IPS-18a (cell line): ENCODE measurements around the gene FCN1.

Source experiments
- H3K27ac ChIP-seq: one replicate; pipeline ENCODE4 v1.5.1; 2013; ENCODE audit warnings: low read length
- H3K27me3 ChIP-seq: one replicate; pipeline ENCODE4 v1.6.1; 2013; ENCODE audit warnings: mild to moderate bottlenecking, low read length; ENCODE audit not compliant: control insufficient read depth, insufficient read depth
- H3K36me3 ChIP-seq: one replicate; pipeline ENCODE4 v1.6.1; 2013; ENCODE audit warnings: low read depth, low read length; ENCODE audit not compliant: control insufficient read depth
- H3K4me1 ChIP-seq: one replicate; pipeline ENCODE4 v1.6.1; 2013; ENCODE audit warnings: low read depth, low read length; ENCODE audit not compliant: control insufficient read depth
- H3K4me3 ChIP-seq: one replicate; pipeline ENCODE4 v1.5.1; 2013; ENCODE audit warnings: low read length
- H3K9ac ChIP-seq: one replicate; pipeline ENCODE4 v1.6.1; 2013; ENCODE audit warnings: mild to moderate bottlenecking, low read length, moderate library complexity
- H3K9me3 ChIP-seq: one replicate; pipeline ENCODE4 v1.6.1; 2013; ENCODE audit warnings: low read depth, low read length; ENCODE audit not compliant: control insufficient read depth

The FCN1 gene

DNA sequence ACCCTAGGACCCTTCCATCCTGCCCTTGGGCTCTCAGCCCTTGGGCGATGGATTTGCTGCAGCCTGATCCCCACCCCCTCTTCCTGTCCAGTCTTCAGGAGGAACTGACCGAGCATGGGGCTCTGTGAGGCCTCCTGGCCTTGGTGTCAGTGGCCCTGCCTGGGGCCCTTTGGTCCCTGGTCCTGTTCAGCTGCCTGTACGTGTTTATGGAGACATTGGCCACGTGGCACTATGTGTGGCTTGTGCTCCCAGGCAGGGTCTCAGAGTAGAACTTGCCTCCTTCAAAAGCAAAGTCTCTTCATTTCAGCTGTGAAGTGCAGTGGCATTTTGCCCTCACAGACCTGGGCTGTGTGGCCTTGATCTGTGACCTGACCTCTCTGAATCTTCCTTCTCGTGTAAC, 26.0 kb downstream of the FCN1 start:
- no peaks in the 10 kb centered on the region for H3K27me3 ChIP-seq
- H3K4me3 ChIP-seq: no peak overlapping the region
- H3K9me3 ChIP-seq: no peaks in the 10 kb centered on the region
- H3K36me3 ChIP-seq: no peaks in the 10 kb centered on the region
- H3K9ac ChIP-seq: no peak overlapping the region
- no peaks in the 10 kb centered on the region for H3K4me1 ChIP-seq
- no peak overlapping the region for H3K27ac ChIP-seq

DNA sequence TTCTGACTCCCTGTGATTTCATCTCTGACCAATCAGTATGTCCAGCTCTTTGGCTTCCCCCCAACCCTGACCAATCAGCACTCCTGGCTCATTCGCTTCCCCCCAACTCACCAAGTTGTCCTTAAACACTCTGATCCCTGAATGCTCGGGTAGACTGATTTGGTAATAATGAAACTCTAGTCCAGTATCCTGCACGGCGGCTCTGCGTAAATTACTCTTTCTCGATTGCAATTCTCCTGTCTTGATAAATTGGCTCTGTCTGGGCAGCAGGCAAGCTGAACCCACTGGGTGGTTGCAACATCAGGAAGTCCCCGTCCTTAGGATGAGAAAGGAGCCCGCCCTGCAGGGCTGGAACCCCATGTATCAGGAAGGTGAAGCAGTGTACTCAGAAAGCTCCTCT, 26.7 kb downstream of the FCN1 start:
- Histone ChIP-seq H3K27me3 (no peaks in the 10 kb centered on the region), H3K27ac (no peak overlapping the region), H3K9ac (no peak overlapping the region), H3K9me3 (no peaks in the 10 kb centered on the region), H3K36me3 (no peaks in the 10 kb centered on the region), H3K4me1 (no peaks in the 10 kb centered on the region), H3K4me3 (no peak overlapping the region)

DNA sequence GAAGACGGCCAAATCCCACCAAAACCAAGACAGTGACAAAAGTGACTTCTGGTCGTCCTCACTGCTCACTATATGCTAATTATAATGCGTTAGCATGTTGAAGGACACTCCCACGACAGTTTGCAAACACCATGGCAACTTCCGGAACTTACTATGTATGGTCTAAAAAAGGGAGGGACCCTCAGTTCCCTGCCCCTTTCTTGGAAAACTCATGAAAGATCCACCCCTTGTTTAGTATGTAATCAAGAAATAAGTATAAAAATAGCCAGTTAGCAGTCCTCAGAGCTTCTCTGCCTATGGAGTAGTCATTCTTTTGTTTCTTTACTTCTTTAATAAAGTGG, 27.6 kb downstream of the FCN1 start:
- Histone ChIP-seq H3K36me3 (no peaks in the 10 kb centered on the region), H3K4me3 (no peak overlapping the region), H3K27me3 (no peaks in the 10 kb centered on the region), H3K9ac (no peak overlapping the region), H3K27ac (no peak overlapping the region), H3K4me1 (no peaks in the 10 kb centered on the region), H3K9me3 (no peaks in the 10 kb centered on the region)

DNA sequence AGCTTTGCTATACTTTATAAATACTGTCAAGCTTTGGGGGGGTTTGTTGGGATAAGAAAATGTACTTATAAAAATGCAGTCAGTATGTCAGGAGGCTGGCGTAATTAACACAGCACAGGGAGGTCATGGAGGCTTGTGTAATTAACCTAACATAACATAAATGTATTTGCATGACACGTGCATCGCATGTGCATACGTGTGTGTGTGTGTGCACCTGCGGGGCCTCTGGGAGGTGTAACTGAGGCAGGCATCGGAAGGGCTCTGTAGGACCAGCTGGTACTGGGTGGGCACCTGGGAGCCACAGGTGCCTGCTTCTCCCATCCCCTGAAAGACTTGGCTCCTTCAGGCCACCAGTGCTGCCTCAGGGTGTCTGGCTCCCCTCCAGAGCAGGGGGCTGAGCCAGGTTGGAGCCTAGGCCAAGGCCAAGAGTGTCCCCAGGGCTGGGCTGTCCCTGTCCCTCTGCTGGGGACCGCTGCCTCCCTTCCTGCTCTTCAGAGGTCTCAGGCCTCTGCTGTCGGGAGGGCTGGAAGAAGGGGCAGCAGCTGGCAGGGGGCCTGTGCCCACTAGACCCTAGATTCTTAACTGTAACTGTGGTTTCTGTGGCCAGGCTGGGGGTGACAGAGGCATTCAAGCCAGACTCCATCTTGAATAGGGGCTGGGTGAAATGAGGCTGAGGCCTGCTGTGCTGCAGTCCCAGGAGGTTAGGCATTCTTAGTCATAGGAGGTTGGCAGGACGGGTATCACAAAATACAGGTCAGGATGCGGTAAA, 28.1 kb downstream of the FCN1 start:
- Histone ChIP-seq H3K36me3 (no peaks in the 10 kb centered on the region), H3K9me3 (no peaks in the 10 kb centered on the region), H3K9ac (no peak overlapping the region), H3K27me3 (no peaks in the 10 kb centered on the region), H3K27ac (no peak overlapping the region), H3K4me3 (no peak overlapping the region), H3K4me1 (no peaks in the 10 kb centered on the region)

DNA sequence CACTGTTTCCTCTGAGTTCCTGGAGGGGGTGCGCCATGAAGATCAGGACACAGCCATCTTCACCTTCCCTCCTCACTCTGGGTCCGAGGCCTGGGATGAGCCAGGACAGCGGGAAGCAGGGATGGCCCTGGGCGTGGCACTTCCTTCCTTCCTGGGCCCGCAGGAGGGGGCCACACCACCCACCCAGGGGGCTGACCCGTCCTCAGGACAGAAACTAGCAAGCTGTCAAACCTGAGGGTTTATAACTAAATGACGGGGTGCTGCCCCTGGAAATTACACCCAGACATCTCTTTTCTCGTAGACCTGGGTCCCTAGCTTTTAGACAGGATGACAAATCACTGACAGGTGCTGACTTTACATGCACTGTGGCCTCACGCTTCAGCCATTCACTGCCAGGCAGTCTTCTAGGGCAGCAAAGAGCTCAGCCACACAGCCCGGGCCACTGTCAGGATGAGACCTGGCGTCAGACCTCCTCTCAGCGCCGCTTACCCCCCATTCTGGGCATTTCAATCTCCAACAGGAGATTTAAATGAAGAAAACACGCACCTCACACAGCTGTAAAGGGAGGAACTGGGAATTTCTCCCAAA, 29.0 kb downstream of the FCN1 start:
- Histone ChIP-seq H3K36me3 (no peaks in the 10 kb centered on the region), H3K4me3 (no peak overlapping the region), H3K4me1 (no peaks in the 10 kb centered on the region), H3K9ac (no peak overlapping the region), H3K27ac (no peak overlapping the region), H3K9me3 (no peaks in the 10 kb centered on the region), H3K27me3 (no peaks in the 10 kb centered on the region)

DNA sequence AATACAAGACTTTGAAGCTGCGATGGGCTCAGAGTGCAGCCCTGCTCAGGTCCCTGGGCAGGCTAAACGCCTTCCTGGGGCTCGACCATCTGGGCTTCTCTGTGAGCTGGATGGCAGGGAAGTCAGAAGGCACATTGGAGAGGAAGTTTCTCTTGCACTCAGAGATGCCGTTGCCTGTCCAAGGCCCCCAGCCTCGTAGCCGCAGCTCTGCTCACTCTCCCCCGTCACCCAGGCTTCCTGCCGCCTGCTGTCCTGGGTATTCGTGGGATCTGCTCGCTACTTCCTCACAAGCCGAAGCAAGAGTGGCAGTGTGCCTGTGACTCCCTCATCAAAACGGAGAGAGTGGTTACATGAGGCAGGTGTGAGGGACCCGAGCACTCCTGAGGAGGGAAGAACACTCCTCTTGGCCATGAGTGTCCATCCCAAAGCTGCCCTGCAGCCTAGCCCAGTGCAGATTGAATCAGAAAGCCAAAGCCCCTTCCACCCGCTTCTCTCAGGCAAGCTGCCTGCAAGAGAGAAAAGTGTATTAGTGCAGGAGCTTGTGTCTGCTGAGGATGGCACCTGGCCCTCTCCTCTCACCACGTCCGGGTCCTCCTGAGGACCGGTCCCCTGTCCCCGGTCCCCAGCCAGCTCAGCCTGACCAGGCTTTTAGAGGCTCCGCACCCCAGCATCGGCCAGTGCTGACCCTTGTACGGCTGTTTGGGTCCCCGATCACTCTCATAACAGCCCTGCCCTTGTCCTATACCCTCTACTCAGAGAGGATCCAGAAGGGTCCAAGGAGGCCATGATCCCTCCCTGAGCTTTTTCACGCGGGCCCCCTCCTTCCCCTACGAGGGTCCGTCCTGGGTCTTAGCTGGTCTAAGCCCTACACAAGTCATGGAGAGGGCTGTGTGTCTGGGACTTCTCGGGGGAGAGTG, 29.8 kb downstream of the FCN1 start:
- no peaks in the 10 kb centered on the region for H3K27me3 ChIP-seq
- H3K9ac ChIP-seq: no peak overlapping the region
- H3K27ac ChIP-seq: no peak overlapping the region
- H3K4me3 ChIP-seq: no peak overlapping the region
- H3K36me3 ChIP-seq: no peaks in the 10 kb centered on the region
- no peaks in the 10 kb centered on the region for H3K4me1 ChIP-seq
- no peaks in the 10 kb centered on the region for H3K9me3 ChIP-seq

DNA sequence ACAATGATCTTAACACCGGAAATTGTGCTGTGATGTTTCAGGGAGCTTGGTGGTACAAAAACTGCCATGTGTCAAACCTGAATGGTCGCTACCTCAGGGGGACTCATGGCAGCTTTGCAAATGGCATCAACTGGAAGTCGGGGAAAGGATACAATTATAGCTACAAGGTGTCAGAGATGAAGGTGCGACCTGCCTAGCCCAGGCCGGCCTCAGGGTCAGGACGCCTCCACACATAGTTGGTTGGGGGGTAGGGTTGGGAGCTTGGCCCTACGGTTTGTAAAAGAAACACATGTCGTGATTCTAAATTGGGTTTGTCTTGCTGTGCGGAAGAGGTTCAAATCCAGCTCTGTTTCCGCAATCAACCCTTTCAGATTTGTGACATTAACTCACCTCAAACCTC, 30.5 kb downstream of the FCN1 start:
- Histone ChIP-seq H3K4me3 (no peak overlapping the region), H3K4me1 (no peaks in the 10 kb centered on the region), H3K36me3 (no peaks in the 10 kb centered on the region), H3K27ac (no peak overlapping the region), H3K9ac (no peak overlapping the region), H3K9me3 (no peaks in the 10 kb centered on the region), H3K27me3 (no peaks in the 10 kb centered on the region)

DNA sequence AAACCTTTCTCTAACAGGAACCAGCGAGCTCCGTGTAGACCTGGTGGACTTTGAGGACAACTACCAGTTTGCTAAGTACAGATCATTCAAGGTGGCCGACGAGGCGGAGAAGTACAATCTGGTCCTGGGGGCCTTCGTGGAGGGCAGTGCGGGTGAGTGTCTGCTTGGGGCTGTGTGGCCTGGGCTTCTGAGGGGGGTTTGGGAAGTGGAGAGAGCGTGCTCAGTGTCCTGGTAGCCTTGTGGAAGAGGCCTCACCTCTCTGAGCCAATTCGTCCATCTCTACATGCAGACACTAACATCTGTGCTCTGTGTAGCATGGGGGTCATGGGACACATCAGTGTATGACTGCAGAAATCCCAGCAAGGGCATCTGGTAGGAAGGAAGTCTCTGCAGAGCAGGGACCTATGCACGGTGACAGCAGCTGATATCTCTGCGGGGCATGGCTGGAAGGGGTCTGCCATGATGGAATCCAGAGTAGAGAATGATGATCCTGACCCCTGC, 31.2 kb downstream of the FCN1 start:
- Histone ChIP-seq H3K9ac (no peak overlapping the region), H3K27ac (no peak overlapping the region), H3K4me1 (no peaks in the 10 kb centered on the region), H3K27me3 (no peaks in the 10 kb centered on the region), H3K4me3 (no peak overlapping the region), H3K9me3 (no peaks in the 10 kb centered on the region), H3K36me3 (no peaks in the 10 kb centered on the region)

DNA sequence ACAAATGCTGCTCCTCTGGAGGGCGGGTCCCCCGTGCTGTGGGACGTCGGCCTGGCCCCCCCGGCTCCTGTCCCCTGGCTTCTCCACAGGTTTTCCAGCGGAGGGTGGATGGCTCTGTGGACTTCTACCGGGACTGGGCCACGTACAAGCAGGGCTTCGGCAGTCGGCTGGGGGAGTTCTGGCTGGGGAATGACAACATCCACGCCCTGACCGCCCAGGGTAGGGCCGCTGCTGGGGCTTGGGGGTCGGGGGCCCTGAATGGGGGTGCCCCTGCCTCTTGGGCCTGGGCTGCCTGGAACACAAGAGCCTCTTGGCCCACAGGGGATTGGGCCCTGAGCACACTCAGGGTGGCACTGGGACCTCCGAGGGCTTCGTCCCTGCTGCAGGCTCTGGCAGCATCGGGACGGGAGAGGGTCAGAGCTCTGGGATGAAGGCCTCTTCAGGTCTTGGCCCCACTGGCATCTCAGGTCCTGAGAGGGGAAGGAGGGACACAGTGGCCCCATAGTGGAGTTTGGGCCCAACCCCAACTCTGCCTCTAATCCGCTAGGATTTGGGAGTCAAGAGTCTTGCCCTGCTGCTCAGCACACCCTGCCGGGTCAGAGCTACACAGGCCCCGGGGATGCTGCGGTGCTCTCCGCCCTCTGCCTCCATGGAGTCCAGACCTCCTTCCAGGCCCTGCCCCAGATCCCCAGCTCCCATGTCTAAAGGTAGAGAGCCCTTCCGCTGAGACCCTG, 31.9 kb downstream of the FCN1 start:
- Histone ChIP-seq H3K27ac (no peak overlapping the region), H3K4me3 (no peak overlapping the region), H3K27me3 (no peaks in the 10 kb centered on the region), H3K36me3 (no peaks in the 10 kb centered on the region), H3K4me1 (no peaks in the 10 kb centered on the region), H3K9ac (no peak overlapping the region), H3K9me3 (no peaks in the 10 kb centered on the region)

DNA sequence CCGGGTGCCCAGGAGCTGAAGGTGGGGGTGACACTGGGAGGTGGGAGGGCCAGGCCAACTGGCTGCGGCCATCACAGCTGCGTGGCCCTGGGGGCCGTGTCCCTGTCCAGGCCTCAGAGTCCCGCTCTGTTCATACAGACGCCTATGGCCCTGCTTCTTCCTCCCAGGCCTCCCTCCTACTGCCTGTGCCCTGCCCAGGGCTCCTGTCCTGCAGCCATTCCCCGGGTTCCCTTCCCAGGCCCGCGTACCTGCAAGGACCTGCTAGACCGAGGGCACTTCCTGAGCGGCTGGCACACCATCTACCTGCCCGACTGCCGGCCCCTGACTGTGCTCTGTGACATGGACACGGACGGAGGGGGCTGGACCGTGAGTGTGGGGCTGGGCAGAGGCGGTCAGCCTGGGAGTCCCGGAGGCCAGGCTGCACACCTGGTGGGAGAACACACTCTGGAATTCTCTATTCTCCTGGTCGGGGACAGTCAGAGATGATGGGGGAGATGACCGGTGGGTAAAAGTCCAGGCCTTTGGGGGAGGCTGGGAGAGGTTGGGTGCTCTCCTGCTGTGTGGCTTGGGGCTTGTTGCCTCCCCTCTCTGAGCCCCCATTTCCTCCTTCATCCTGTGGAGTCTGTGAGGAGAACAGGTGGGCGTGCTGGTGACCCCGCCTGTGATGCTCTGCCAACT, 32.6 kb downstream of the FCN1 start:
- H3K4me1 ChIP-seq: no peaks in the 10 kb centered on the region
- no peak overlapping the region for H3K9ac ChIP-seq
- H3K36me3 ChIP-seq: no peaks in the 10 kb centered on the region
- H3K9me3 ChIP-seq: no peaks in the 10 kb centered on the region
- H3K4me3 ChIP-seq: no peak overlapping the region
- no peak overlapping the region for H3K27ac ChIP-seq
- no peaks in the 10 kb centered on the region for H3K27me3 ChIP-seq

DNA sequence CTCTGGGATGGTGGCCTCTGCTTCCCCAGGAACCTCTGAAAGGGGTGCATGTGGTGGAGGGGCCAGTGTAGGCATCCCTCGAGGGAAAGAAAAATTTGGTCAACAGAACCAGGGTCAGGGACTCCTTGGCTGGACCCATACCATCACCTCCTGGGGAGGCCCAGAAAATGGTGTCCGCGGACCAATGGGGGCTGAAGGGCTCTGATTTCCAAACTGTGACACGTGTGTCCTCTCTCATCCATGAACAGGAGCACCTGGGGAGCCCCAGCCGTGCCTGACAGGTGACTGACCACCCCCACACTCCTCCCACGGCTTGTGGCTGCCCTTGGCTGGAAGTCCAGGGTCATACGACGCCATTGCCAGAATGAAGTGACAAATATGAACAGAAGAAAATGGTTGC, 33.2 kb downstream of the FCN1 start:
- H3K4me3 ChIP-seq: no peak overlapping the region
- H3K9me3 ChIP-seq: no peaks in the 10 kb centered on the region
- H3K9ac ChIP-seq: no peak overlapping the region

More for the DNA sequence above, 33.2 kb downstream of the FCN1 start:
- Histone ChIP-seq H3K27ac (no peak overlapping the region), H3K4me1 (no peaks in the 10 kb centered on the region), H3K36me3 (no peaks in the 10 kb centered on the region), H3K27me3 (no peaks in the 10 kb centered on the region)
